RPMI7951 (cell line): ENCODE measurements around the gene NIFK. TPM values are rescaled to one million over a fixed set of nuclear protein-coding genes. Genes with fewer than 3 reads are reported as not detected.
"Not testable (repeated sequence)": the region's sequence is repeated elsewhere in the genome, so short reads cannot be mapped to it uniquely, and the experiment has no call there.

Source experiments
- DNase-seq: peaks from one replicate; pipeline ENCODE4 v3.0.0-alpha.2; 2012; ENCODE audit warnings: low read depth
- total RNA-seq: library from RNA; depleted of rRNA; stranded (reverse); fragments of >200 nt; shearing (Covaris generic); gene quantifications from 2 replicates; pipeline ENCODE4 v1.2.3, GENCODE V29; 2014

Gene NIFK
- total RNA-seq, 1 experiment from 2014 or later = 58.4 TPM

GRCh38 chr2:121734544-121734943 lies 2.1 kb downstream of the NIFK start:
- DNase-seq = not testable (repeated sequence)

GRCh38 chr2:121731366-121731765 lies 5.3 kb downstream of the NIFK start:
- DNase-seq = no peak

- no peak for DNase-seq
Measured at GRCh38 chr2:121727950-121728349, 8.7 kb downstream of the NIFK start.

- no peak for DNase-seq
Measured at GRCh38 chr2:121727332-121727731, 9.3 kb downstream of the NIFK start.

GRCh38 chr2:121723316-121723715 lies 13.4 kb downstream of the NIFK start:
- DNase-seq = no peak

- peak; percentile 62 for DNase-seq
Measured at GRCh38 chr2:121722479-121722878, 14.2 kb downstream of the NIFK start.

- no peak for DNase-seq
Measured at GRCh38 chr2:121721926-121722325, 14.7 kb downstream of the NIFK start.

GRCh38 chr2:121717529-121717928 lies 19.1 kb downstream of the NIFK start:
- no peak for DNase-seq

GRCh38 chr2:121716126-121716525 lies 20.5 kb downstream of the NIFK start:
- no peak for DNase-seq

- DNase-seq = not testable (repeated sequence)
Measured at GRCh38 chr2:121711481-121711880, 25.2 kb downstream of the NIFK start.

GRCh38 chr2:121710470-121711170 lies 26.1 kb downstream of the NIFK start:
- no peak for DNase-seq

- DNase-seq = no peak
Measured at GRCh38 chr2:121709776-121710469, 26.8 kb downstream of the NIFK start.

- no peak for DNase-seq
Measured at GRCh38 chr2:121707920-121708361, 28.7 kb downstream of the NIFK start.

- no peak for DNase-seq
Measured at GRCh38 chr2:121707344-121707919, 29.2 kb downstream of the NIFK start.

- no peak for DNase-seq
Measured at GRCh38 chr2:121705958-121706357, 30.7 kb downstream of the NIFK start.

- no peak for DNase-seq
Measured at GRCh38 chr2:121705390-121705789, 31.3 kb downstream of the NIFK start.

GRCh38 chr2:121701761-121702160 lies 34.9 kb downstream of the NIFK start:
- DNase-seq = peak; percentile 56

GRCh38 chr2:121699421-121700333 lies 37.0 kb downstream of the NIFK start:
- peak; percentile 80 for DNase-seq

- no peak for DNase-seq
Measured at GRCh38 chr2:121698318-121698930, 38.3 kb downstream of the NIFK start.

GRCh38 chr2:121697108-121697631 lies 39.5 kb downstream of the NIFK start:
- no peak for DNase-seq

- no peak for DNase-seq
Measured at GRCh38 chr2:121696410-121696930, 40.2 kb downstream of the NIFK start.
